Natural killer cell (primary cell): ENCODE data around the gene CRYGC. TPM values are rescaled to one million over a fixed set of nuclear protein-coding genes. Genes with fewer than 3 reads are reported as not detected.

Source experiments
- ATAC-seq, 3 donors: fragments of 150-1000 bp in 2 of 3; fragments of 200-7000 bp in 1 of 3; cut with Tn5 transposase; 1 replicate in 1 of 3; 2 replicates in 2 of 3; pipeline ENCODE4 v1.10.0; 2021; ENCODE audit warnings: mild to moderate bottlenecking in 2 of 3, moderate library complexity in 2 of 3
- DNase-seq, 2 donors: peaks; one replicate each; pipeline versions ENCODE4 v3.0.0 to v3.0.0-alpha.2; 2013 to 2021; ENCODE audit warnings: mixed read lengths in 1 of 2
- H3K27ac ChIP-seq: one replicate; pipeline ENCODE4 v1.5.1; 2013; ENCODE audit warnings: mild to moderate bottlenecking, low read length
- H3K27me3 ChIP-seq: one replicate; pipeline ENCODE4 v1.6.1; 2013; ENCODE audit warnings: low read length; ENCODE audit not compliant: control insufficient read depth, insufficient read depth
- H3K36me3 ChIP-seq: one replicate; pipeline ENCODE4 v1.6.1; 2013; ENCODE audit warnings: low read length; ENCODE audit not compliant: control insufficient read depth, insufficient read depth
- H3K4me1 ChIP-seq: one replicate; pipeline ENCODE4 v1.6.1; 2013; ENCODE audit warnings: low read length; ENCODE audit not compliant: control insufficient read depth, insufficient read depth
- H3K4me3 ChIP-seq: one replicate; pipeline ENCODE4 v1.5.1; 2013; ENCODE audit warnings: low read length
- H3K9me3 ChIP-seq: one replicate; pipeline ENCODE4 v1.6.1; 2013; ENCODE audit warnings: low read length; ENCODE audit not compliant: control insufficient read depth, insufficient read depth
- H3K27ac Mint-ChIP-seq, 2 donors: one replicate each; pipeline ENCODE4 v1.8.0; 2022; ENCODE audit warnings: mild to moderate bottlenecking in 2 of 2, mixed read lengths in 2 of 2, moderate library complexity in 1 of 2
- H3K27me3 Mint-ChIP-seq, 2 donors: one replicate each; pipeline ENCODE4 v1.8.0; 2022; ENCODE audit warnings: low read depth in 2 of 2, mixed read lengths in 2 of 2
- H3K36me3 Mint-ChIP-seq: one replicate; pipeline ENCODE4 v1.8.0; 2022; ENCODE audit warnings: mixed read lengths
- H3K4me1 Mint-ChIP-seq, 2 donors: one replicate each; pipeline ENCODE4 v1.8.0; 2022; ENCODE audit warnings: mixed read lengths in 2 of 2
- H3K4me3 Mint-ChIP-seq: one replicate; pipeline ENCODE4 v1.8.0; 2022; ENCODE audit warnings: mild to moderate bottlenecking, moderate library complexity, mixed read lengths
- H3K9me3 Mint-ChIP-seq, 2 donors: one replicate each; pipeline ENCODE4 v1.8.0; 2022; ENCODE audit warnings: mixed read lengths in 2 of 2
- CTCF ChIP-seq: fragments of 200-600 bp; IDR thresholded peaks from one replicate; pipeline ENCODE4 v1.8.0; 2022; ENCODE audit warnings: antibody characterized with exemption
- WGBS: methylation state at CpG from one replicate; pipeline ENCODE4 v1.1.7; 2013; ENCODE audit warnings: missing lambda C conversion rate; ENCODE audit not compliant: insufficient coverage; 5-methylcytosine and 5-hydroxymethylcytosine counted together
- intact Hi-C: fragments of 100-400 bp; cut with micrococcal nuclease; formaldehyde crosslinking; loops from one replicate; pipeline ENCODE4 v1.14.2; 2022
- total RNA-seq, 4 donors: library from RNA; stranded (reverse); fragments of 120-200 nt in 1 of 4; gene quantifications; one replicate each; pipeline versions ENCODE4 v1.2.3 to v1.2.4, GENCODE V29; 2013 to 2022

Gene CRYGC
- not detected for total RNA-seq
- not detected for total RNA-seq (2013)

- H3K36me3 ChIP-seq = no peaks in the 10 kb centered on the region
- H3K27ac ChIP-seq = no peak within 1 kb of the TSS
- Mint-ChIP-seq H3K9me3 (no peaks in the 10 kb centered on the region), H3K27ac (no peak within 1 kb of the TSS), H3K36me3 (no peaks in the 10 kb centered on the region), H3K4me1 (peaks cover 4 to 5% of the 10 kb centered on the region in 2 donors), H3K27me3 (peaks cover 6 to 19% of the 10 kb centered on the region in 2 donors), H3K4me3 (no peak within 1 kb of the TSS)
- H3K9me3 ChIP-seq = no peaks in the 10 kb centered on the region
- H3K4me3 ChIP-seq = no peak within 1 kb of the TSS
- WGBS = 88% methylated on average over 17 of the region's 19 CpGs
- peaks cover 10% of the 10 kb centered on the region for H3K4me1 ChIP-seq
- peaks cover 3% of the 10 kb centered on the region for H3K27me3 ChIP-seq
- no peak for TF ChIP-seq CTCF
- intact Hi-C loops = no loop called here
- ATAC-seq = no peak
- no peak for DNase-seq
These were observed at the start of gene CRYGC for GRCh38 chr2:208129744-208130711. CRYGC (minus strand) TSS chr2:208129828; CDS start chr2:208129792, 36 bp downstream.

GRCh38 chr2:208179028-208179609 lies 49.5 kb upstream of the CRYGC start:
- no peak overlapping the region for H3K27ac ChIP-seq
- H3K27me3 ChIP-seq = peaks cover 3% of the 10 kb centered on the region
- H3K36me3 ChIP-seq = no peaks in the 10 kb centered on the region
- no peak for DNase-seq
- TF ChIP-seq CTCF = no peak
- Mint-ChIP-seq H3K27ac (no peak overlapping the region), H3K4me3 (no peak overlapping the region), H3K4me1 (peaks cover 0 to 6% of the 10 kb centered on the region in 2 donors), H3K36me3 (no peaks in the 10 kb centered on the region), H3K9me3 (no peaks in the 10 kb centered on the region), H3K27me3 (peaks cover 19 to 21% of the 10 kb centered on the region in 2 donors)
- no peak for ATAC-seq
- intact Hi-C loops = no loop called here
- no peaks in the 10 kb centered on the region for H3K9me3 ChIP-seq
- WGBS = 71% methylated on average over 1 of the region's 4 CpGs
- peaks cover 2% of the 10 kb centered on the region for H3K4me1 ChIP-seq
- no peak overlapping the region for H3K4me3 ChIP-seq

- no peak for ATAC-seq
These were observed 46.2 kb upstream of the CRYGC start for GRCh38 chr2:208175840-208176153.

More at GRCh38 chr2:208175840-208176153, 46.2 kb upstream of the CRYGC start:
- H3K4me1 ChIP-seq = no peaks in the 10 kb centered on the region
- peaks cover 8 to 14% of the 10 kb centered on the region in 2 donors for H3K27me3 Mint-ChIP-seq
- H3K36me3 Mint-ChIP-seq = no peaks in the 10 kb centered on the region
- WGBS = 89% methylated on average over 6 of the region's 6 CpGs
- no peaks in the 10 kb centered on the region for H3K27me3 ChIP-seq
- H3K4me3 Mint-ChIP-seq = no peak overlapping the region
- intact Hi-C loops = loop anchor here (1.0 kb wide), 1 partner anchor 79 kb away; no protein-coding TSS in a partner anchor
- H3K9me3 ChIP-seq = no peaks in the 10 kb centered on the region
- no peak for TF ChIP-seq CTCF
- H3K36me3 ChIP-seq = no peaks in the 10 kb centered on the region
- H3K4me1 Mint-ChIP-seq = peaks cover 0 to 10% of the 10 kb centered on the region in 2 donors
- H3K27ac Mint-ChIP-seq = no peak overlapping the region
- H3K9me3 Mint-ChIP-seq = no peaks in the 10 kb centered on the region
- H3K27ac ChIP-seq = no peak overlapping the region
- DNase-seq = peak in 1 of 2 donors; percentile 4
- H3K4me3 ChIP-seq = no peak overlapping the region
